Fibroblast of the aortic adventitia (primary cell): ENCODE results near the gene IFNA14. TPM values are rescaled to one million over a fixed set of nuclear protein-coding genes. Genes with fewer than 3 reads are reported as not detected.
"Not testable (repeated sequence)": the region's sequence is repeated elsewhere in the genome, so short reads cannot be mapped to it uniquely, and the experiment has no call there.

ENCODE experiments used
- DNase-seq: peaks from one replicate; pipeline ENCODE4 v3.0.0-alpha.2; 2010; ENCODE audit warnings: low read depth
- H3K4me3 ChIP-seq: 2 replicates; pipeline ENCODE4 v1.5.1; 2011; ENCODE audit warnings: low read depth, mild to moderate bottlenecking, control low read depth, low read length, moderate library complexity
- total RNA-seq: library from RNA; depleted of rRNA; stranded (reverse); fragments of >200 nt; gene quantifications from 2 replicates; pipeline ENCODE4 v1.2.3, GENCODE V29; 2012; ENCODE audit warnings: low replicate concordance
- TF ChIP-seq, protein P1 (sequence below): IDR thresholded peaks from 2 replicates; pipeline ENCODE4 v1.5.1; 2011; ENCODE audit warnings: mild to moderate bottlenecking, low read length, control low read depth, inconsistent platforms; ENCODE audit not compliant: insufficient read depth

IFNA14 gene
- total RNA-seq, 1 donor, result not detected

DNA sequence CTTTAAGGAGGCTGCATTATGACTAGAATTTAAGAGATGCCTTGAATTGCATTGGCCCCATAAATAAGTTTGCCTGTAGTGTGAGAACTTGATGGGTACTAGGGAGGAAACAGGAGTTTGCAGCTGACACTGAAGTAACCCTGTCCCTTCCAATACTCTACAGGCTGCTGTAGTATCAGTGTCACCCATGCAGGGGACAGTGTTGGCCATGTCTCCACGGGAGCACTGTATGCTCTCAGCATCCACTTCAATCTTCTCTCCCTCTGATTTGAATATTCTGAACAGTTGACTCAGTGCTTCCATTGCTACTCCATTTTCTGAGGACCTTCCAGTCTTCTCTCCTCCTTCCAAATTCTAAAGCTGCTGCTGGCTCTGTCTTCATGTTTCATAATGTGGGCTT is 11.4 kb upstream of the IFNA14 start:
- H3K4me3 ChIP-seq, result no peak overlapping the region
- TF ChIP-seq, protein P1, sequence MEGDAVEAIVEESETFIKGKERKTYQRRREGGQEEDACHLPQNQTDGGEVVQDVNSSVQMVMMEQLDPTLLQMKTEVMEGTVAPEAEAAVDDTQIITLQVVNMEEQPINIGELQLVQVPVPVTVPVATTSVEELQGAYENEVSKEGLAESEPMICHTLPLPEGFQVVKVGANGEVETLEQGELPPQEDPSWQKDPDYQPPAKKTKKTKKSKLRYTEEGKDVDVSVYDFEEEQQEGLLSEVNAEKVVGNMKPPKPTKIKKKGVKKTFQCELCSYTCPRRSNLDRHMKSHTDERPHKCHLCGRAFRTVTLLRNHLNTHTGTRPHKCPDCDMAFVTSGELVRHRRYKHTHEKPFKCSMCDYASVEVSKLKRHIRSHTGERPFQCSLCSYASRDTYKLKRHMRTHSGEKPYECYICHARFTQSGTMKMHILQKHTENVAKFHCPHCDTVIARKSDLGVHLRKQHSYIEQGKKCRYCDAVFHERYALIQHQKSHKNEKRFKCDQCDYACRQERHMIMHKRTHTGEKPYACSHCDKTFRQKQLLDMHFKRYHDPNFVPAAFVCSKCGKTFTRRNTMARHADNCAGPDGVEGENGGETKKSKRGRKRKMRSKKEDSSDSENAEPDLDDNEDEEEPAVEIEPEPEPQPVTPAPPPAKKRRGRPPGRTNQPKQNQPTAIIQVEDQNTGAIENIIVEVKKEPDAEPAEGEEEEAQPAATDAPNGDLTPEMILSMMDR, result no peak
- DNase-seq, result no peak

DNA sequence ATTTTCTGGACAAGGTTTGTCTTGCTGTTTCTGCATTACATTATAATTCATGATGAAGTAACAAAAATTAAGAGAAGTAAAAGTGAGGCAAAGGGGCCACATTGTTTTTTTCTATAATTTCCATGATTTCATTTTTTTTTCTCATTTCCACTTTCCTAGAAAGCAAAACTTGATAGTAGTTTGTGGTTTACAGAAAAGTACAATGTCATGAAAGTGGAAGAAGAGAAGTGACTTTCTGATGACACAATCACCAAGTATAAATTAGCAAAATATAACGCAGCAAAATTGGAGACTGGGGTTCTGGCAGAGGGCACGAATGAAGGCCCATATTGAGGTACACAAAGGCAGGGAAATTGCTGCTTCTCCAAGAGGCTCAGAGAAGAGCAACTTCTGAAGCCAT is 5.0 kb upstream of the IFNA14 start:
- no peak overlapping the region for H3K4me3 ChIP-seq
- DNase-seq, result no peak
- TF ChIP-seq, protein P1, result no peak

DNA sequence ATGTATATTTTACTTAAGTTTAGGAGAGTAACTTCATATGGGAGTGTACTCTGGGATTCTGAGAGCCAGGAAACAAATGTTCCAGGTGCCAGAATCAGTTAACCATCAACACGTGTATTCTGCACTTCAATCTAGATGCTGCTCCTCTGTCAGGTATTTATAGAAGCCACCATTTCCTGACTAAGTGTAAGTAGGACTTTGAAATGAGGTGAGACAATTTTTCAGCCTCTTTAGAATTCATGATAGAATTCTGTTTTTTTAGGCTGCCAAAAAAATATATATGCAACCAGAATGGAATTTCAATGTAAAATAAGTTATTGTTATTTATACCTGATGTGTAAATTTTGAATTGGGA is 3.5 kb downstream of the IFNA14 start:
- DNase-seq, H3K4me3 ChIP-seq: not testable (repeated sequence)

DNA sequence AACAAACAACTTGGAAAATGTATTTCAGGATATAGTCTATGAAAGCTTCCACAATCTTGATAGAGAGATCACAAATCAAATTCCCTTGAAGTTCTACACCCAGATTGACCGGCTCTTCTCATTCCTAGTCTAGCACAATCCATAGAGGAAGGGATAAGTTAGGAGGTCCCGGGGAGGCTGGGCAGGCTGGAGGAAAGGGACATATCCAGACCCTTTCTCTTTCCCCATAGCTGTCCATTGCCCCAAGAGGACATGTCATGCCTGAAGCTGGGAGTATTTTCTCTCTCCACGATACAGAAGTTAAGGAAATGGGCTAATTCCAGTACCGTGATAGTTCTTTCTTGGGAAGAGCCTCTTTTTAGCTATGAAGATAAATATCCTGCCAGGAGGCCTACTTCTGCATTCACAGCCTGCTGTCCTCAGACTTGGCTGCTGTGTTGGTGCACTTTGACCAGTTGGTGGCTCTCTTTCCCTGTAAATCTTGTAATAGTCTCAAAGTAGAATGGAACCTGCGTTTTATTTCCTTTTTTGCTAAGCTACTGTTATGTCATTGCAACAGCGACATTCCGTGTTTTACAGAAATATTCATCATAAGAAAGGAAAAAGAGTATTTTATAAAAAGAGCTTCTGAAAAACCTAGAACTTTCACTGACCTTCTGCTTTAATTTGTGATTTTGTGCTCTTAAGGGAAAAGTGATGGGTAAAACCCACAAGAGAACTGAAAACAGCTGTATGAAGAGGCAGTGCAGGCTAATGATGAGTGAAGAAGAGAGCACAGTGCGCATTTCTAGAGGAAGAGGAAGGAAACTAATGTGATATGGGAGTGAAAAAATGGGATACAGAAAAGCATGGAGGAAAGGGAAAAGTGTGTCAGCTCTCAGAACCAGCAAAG is 4.1 kb downstream of the IFNA14 start:
- not testable (repeated sequence) for H3K4me3 ChIP-seq
- DNase-seq, result peak; percentile 57
- TF ChIP-seq, protein P1, result peak; percentile 55

DNA sequence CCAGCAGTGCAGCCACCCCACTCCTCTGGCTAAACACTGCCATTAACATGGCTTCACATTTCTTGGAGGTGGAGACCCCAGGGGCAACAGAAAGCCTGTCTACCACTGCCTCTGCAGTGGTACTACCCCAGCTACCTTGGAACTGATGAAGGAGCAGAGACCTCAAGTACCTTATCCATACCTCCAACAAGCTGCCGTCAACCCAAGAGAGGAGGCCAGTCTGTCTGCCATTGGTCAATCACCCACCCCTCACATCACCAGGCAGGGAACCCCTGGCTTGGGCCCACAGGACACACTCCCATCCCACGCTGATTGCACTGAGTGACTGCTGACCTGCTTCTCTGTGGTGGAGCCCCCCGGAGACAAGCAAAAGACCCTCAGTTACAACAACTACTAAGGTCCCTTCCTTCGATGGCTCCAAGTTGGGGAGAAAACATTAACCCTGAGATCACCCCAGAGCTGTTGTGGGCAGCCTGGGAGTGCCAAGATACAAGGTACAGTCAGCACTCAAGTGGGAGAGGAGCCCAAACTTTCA is 5.6 kb downstream of the IFNA14 start:
- no peak for DNase-seq
- TF ChIP-seq, protein P1, result no peak
- H3K4me3 ChIP-seq, result no peak overlapping the region

DNA sequence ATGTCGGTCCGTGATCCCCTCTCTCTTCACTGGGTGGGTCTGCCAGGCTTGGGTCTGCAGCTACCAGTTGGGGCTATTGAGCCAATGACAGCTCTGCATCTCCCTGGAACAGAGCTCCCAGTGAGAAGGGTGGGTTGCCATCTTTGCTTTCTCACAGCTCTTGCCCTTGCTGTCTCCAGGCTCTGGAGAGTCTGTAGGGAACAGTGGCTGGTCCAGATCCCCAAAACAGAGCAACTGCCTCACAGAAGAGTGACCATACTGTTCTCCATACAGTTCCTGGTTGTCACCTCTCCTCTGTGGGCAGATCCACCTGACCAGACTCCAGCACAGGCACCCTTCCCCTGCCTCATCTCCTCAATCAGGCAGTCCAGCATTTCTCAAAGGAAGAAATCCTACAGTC is 6.5 kb downstream of the IFNA14 start:
- TF ChIP-seq, protein P1, result no peak
- H3K4me3 ChIP-seq, result no peak overlapping the region
- no peak for DNase-seq

DNA sequence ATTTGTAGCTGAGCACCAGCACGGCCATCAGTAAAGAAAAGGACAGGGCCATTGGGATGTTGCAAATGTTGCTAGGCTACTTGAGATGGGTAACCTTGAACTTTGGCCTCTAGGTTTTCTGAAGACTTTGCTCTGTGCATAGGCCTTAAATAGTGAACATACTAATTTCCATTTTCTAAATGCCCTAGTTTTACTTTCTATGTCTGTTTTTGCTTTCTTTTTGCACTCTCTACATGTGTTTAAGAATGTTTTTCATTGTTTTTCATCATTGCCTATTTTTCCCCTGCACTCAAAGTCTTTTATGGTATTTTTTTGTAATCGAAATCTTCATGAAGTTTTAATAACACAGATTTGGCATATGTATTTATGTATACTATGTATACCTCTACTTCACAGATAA is 11.7 kb downstream of the IFNA14 start, which contains the start of gene IFNA17:
Gene IFNA17, minus strand, starts transcription at position 101 of the 400 bp plus-strand sequence. Its CDS starts 49 bp downstream, at position 52.
- DNase-seq, result no peak

DNA sequence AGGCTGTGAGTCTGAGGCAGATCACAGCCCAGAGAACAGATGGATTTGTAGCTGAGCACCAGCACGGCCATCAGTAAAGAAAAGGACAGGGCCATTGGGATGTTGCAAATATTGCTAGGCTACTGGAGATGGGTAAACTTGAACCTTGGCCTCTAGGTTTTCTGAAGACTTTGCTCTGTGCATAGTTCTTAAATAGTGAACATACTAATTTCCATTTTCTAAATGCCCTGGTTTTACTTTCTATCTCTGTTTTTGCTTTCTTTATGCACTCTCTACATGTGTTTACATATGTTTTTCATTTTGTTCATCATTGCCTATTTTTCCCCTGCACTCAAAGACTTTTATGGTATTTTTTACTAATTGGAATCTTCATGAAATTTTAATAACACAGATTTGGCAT is 22.6 kb downstream of the IFNA14 start, which contains the start of gene IFNA16:
Gene IFNA16, minus strand, starts transcription at position 101 of the 400 bp plus-strand sequence. Its CDS starts 6 bp downstream, at position 95.
- H3K4me3 ChIP-seq, DNase-seq: not testable (repeated sequence)

More for the DNA sequence above, 11.7 kb downstream of the IFNA14 start, which contains the start of gene IFNA17:
- TF ChIP-seq, protein P1, result no peak
- no peak within 1 kb of the TSS for H3K4me3 ChIP-seq
